GM21515 (cell line): ENCODE measurements around the gene ICE2.

ENCODE experiments used
- ATAC-seq: cut with Tn5 transposase; IDR thresholded peaks from one replicate; pipeline ENCODE4 v1.9.1; 2021; ENCODE audit not compliant: unreplicated experiment

Gene ICE2

DNA sequence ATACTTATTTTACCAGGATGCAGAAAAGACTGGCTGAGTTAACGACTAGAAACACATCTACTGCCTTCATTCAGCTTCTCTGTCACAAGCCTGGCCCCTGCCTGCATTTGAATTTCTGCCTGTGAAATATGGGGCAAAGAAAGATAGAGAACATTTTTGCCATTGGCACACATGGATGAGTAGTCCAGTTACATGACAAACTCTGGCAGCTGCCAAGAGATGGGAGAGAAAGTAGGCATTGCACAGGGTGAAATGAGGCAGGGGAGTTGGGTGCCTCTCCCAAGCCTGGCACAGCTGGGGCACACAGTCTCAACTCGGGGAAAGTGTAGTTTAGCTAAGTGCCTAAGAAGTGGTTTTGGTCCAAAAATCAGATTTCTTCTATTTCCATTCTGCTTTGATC is 105.2 kb downstream of the ICE2 start:
- no peak for ATAC-seq

DNA sequence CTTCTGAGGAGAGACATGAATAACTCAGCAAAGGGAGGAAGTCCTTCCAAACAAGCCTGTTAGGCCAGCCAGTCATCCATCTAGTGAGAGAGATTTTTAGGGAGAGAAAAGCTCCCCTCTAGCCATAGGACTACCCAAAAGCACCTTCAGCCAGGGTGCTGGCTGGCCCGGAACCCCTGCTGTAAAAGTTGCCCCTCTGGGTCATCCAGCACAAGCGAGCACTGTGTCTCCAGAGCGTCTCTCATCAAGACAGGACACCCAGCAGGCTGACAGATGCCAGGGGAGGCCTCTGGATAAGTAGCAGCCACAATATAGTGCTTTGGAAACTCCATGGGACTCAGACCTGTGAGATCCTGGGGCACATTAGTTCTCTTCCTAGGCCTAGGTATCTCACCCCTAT is 105.6 kb downstream of the ICE2 start:
- no peak for ATAC-seq

DNA sequence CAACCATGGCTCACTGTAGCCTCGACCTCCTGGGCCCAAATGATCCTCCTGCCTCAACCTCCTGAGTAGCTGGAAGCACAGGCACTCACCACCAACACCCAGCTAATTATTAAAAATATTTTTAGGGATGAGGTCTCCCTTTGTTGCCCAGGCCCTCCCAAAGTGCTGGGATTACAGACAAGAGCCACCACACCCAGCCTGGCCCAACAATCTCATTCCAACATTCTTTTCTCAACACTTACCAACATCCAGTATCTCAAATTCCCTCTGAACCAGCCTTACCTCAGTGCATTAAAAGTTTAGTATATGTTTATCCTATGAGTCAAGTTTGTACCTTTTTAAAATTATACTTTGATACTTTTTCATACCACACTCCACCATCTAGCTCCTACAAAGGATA is 106.2 kb downstream of the ICE2 start:
- ATAC-seq = no peak

DNA sequence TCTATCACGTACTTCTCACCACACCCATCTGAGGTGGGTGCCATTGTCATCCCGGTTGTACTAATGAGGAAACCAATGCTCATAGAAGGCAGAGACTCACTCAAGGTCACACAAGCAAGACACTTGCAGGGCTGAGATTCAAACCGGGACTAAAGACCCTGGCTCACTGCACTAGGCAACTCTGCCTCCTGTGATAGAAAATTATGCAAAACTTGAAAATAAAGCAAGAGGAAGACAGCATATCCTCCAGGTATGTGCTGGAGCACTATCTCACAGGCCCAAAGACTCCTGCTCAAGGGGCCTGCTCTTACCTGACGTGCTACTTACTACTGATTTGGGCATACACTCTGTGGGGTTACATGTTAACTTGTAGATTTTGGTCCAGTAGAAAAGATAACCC is 106.7 kb downstream of the ICE2 start:
- no peak for ATAC-seq

DNA sequence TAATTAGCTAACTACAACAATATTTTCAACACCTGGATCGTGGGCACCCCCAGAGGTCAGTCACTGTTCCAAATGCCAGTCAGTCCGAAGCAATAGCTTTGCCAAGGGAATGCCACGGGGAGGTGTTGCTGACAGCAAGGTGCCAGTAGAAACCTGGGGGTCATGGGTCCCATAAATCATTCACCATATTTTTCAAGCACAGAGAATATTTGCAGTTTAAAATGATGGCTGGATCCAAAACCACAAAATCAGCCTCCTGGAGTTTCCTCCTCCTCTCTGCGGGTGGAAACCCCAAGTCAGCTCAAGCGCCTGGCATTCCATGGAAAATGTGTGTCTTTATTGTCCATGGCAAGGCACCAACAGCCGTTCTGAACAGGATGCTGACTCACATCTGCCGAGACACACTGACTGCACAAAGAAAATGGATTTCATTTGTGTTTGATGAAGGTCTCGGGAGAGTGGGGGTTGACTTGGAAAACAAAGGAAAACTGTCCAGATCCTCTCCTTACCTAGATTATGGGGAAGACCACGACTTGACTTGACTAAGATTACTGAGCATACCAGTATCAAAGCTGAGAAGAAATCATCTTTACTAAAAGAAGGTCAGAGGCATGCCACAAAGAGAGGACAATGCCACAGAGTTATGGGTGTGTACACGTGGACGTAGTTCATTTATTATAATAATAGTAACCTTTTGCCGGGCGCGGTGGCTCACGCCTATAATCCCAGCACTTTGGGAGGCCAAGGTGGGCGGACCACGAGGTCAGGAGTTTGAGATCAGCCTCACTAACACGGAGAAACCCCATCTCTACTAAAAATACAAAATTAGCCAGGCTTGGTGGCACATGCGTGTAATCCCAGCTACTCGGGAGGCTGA is 107.5 kb downstream of the ICE2 start:
- ATAC-seq = no peak

DNA sequence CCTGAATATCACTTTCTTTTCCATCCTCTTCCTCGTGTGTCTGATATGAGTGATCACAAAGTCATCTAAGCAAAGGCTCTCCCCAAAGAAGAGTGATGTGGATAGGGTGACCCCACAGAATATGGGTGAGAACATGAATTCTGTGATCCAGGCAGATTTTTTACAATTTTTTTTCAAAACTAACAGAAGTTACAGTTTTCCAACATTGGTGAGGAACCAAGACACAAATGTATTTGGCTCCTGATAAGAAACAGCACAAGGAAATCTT is 108.1 kb downstream of the ICE2 start:
- ATAC-seq = no peak

DNA sequence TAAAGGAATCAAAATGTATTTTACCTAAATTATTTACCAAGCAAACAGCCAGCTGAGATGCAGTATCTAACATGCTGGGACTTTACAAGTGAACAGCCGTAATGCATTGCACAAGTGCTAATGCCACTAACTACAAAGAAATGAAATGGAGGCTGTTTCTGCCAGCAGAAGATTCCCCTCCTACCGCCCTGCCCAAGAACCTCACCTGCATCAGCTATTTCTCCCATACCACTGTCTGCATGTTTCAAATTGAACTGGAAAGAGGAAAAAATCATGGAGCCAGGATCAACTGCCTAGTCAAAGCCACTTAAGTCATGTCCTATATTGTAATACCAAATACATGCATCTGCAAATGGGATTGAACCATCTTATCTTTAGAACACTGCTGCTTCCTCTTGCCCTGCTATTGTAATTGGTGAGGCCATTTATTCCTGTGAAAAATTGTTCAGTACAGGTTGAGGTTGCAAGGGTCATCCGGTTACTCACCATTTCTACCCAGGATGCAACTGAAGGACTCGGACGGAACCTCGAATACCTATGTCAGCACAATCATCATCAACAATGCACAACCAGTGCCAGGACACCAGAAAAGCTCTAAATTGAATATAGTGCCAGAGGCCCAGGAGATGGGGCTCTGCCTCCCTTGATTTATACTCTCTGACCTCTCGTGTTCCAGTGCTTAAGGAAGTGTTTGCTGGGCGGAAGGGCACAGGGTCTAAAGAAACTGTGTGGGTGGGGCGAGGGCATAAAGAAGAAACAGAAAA is 108.7 kb downstream of the ICE2 start:
- no peak for ATAC-seq

DNA sequence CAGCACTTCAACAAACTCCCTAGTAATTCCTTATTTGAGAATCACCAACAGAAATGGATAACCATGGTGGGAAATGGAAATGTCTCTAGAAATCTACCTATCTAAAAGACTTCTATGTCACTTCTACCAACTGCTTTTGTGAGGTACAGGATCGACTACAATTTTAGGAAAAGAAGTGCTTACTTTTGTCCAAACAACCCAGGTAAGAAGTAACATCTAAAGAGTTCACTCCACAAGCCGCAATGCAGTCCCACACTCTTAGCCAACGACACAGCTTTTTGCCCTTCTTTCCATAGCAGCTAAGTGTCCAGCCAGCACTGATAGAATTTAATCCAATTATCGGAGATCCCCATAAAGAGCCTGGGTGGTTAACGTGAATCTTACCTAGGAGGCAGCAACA is 109.2 kb downstream of the ICE2 start:
- no peak for ATAC-seq
